GM12878 (cell line): ENCODE results near the gene PPM1A. TPM values are rescaled to one million over a fixed set of nuclear protein-coding genes. Genes with fewer than 3 reads are reported as not detected.

Experiments used
- ATF3 ChIP-seq: IDR thresholded peaks from 2 replicates; pipeline ENCODE4 v1.6.1; 2011; ENCODE audit warnings: low read depth, mild to moderate bottlenecking, low read length, moderate library complexity, borderline replicate concordance; ENCODE audit errors: extremely low read depth
- BACH1 ChIP-seq: fragments of 450-650 bp; IDR thresholded peaks from 2 replicates; pipeline ENCODE4 v1.6.1; 2017; ENCODE audit warnings: mild to moderate bottlenecking, borderline replicate concordance
- CBFB ChIP-seq: IDR thresholded peaks from 2 replicates; pipeline ENCODE4 v1.6.1; 2016; ENCODE audit warnings: antibody characterized with exemption, low read depth
- CBX5 ChIP-seq: sonication (generic); IDR thresholded peaks from 2 replicates; pipeline ENCODE4 v1.6.1; 2016; ENCODE audit warnings: low read depth, moderate library complexity, mild to moderate bottlenecking, inconsistent platforms
- CEBPB ChIP-seq, 2 experiments: fragments of 150-350 bp in 1 of 2; IDR thresholded peaks; 2 replicates each; pipeline ENCODE4 v1.6.1; 2012 to 2014; ENCODE audit warnings: low read depth in 2 of 2, low read length in 2 of 2, borderline replicate concordance in 1 of 2, inconsistent platforms in 1 of 2
- EED ChIP-seq: sonication (generic); IDR thresholded peaks from 2 replicates; pipeline ENCODE4 v1.6.1; 2016; ENCODE audit warnings: antibody characterized with exemption, low read depth
- ELK1 ChIP-seq: IDR thresholded peaks from 2 replicates; pipeline ENCODE4 v1.6.1; 2012; ENCODE audit warnings: low read depth, low read length, improper control_type of control experiment
- EZH2 ChIP-seq: IDR thresholded peaks from 2 replicates; pipeline ENCODE4 v1.6.1; 2012; ENCODE audit warnings: low read depth, mild to moderate bottlenecking, control low read depth, inconsistent platforms, low read length, borderline replicate concordance; ENCODE audit not compliant: control insufficient read depth
- LARP7 ChIP-seq: fragments of 450-650 bp; IDR thresholded peaks from 2 replicates; pipeline ENCODE4 v1.6.1; 2017; ENCODE audit warnings: mild to moderate bottlenecking
- NKRF ChIP-seq: fragments of 450-650 bp; conservative IDR thresholded peaks from 2 replicates; pipeline ENCODE4 v1.6.1; 2017; ENCODE audit warnings: mild to moderate bottlenecking, moderate library complexity
- NR2C1 ChIP-seq: fragments of 450-650 bp; IDR thresholded peaks from 2 replicates; pipeline ENCODE4 v1.6.1; 2017; ENCODE audit warnings: antibody characterized with exemption, mild to moderate bottlenecking, moderate library complexity
- PAX5 ChIP-seq: IDR thresholded peaks from 2 replicates; pipeline ENCODE4 v1.6.1; 2011; ENCODE audit warnings: low read depth, low read length, borderline replicate concordance
- PAX8 ChIP-seq: fragments of 450-650 bp; IDR thresholded peaks from 2 replicates; pipeline ENCODE4 v1.6.1; 2017; ENCODE audit warnings: mild to moderate bottlenecking, moderate library complexity
- POLR2A ChIP-seq: IDR thresholded peaks from 2 replicates; pipeline ENCODE4 v1.6.1; 2011; ENCODE audit warnings: low read depth, mild to moderate bottlenecking, low read length
- POLR2AphosphoS5 ChIP-seq: IDR thresholded peaks from 2 replicates; pipeline ENCODE4 v1.6.1; 2011; ENCODE audit warnings: mild to moderate bottlenecking, low read length, inconsistent platforms
- SMAD1 ChIP-seq: fragments of 450-650 bp; IDR thresholded peaks from 2 replicates; pipeline ENCODE4 v1.6.1; 2018; ENCODE audit warnings: mild to moderate bottlenecking, low read depth; ENCODE audit not compliant: partially characterized antibody
- SMARCA5 ChIP-seq: fragments of 450-650 bp; IDR thresholded peaks from 2 replicates; pipeline ENCODE4 v1.6.1; 2017; ENCODE audit warnings: mild to moderate bottlenecking
- SUZ12 ChIP-seq: fragments of 200-600 bp; sonication (generic); IDR thresholded peaks from one replicate; pipeline ENCODE4 v1.6.1; 2018; ENCODE audit warnings: antibody characterized with exemption, mild to moderate bottlenecking; ENCODE audit not compliant: unreplicated experiment
- TBL1XR1 ChIP-seq: IDR thresholded peaks from 2 replicates; pipeline ENCODE4 v1.6.1; 2012; ENCODE audit warnings: low read depth, low read length, improper control_type of control experiment
- TCF7 ChIP-seq: IDR thresholded peaks from 2 replicates; pipeline ENCODE4 v1.6.1; 2014; ENCODE audit warnings: antibody characterized with exemption, borderline replicate concordance
- YBX1 ChIP-seq: fragments of 450-650 bp; IDR thresholded peaks from 2 replicates; pipeline ENCODE4 v1.6.1; 2016; ENCODE audit warnings: antibody characterized with exemption
- ZNF687 ChIP-seq: fragments of 450-650 bp; IDR thresholded peaks from 2 replicates; pipeline ENCODE4 v1.6.1; 2017; ENCODE audit warnings: mild to moderate bottlenecking, moderate library complexity
- ZSCAN29 ChIP-seq: fragments of 450-650 bp; IDR thresholded peaks from 2 replicates; pipeline ENCODE4 v1.6.1; 2017; ENCODE audit warnings: mild to moderate bottlenecking, moderate library complexity
- polyA plus RNA-seq, 11 experiments: library from polyadenylated mRNA; depleted of rRNA in 4 of 11; unstranded in 6 of 11; stranded (reverse) in 5 of 11; fragments of >200 nt; fragmentation: Nextera tagmentation in 4 of 11; fragmentation: Illumina TruSeq in 1 of 11; extraction: Ambion mirVana in 4 of 11; extraction: Trizol in 1 of 11; gene quantifications; 1 replicate in 1 of 11; 2 replicates in 10 of 11; pipeline versions ENCODE4 v1.2.1 to v1.2.3, GENCODE V29; 2011 to 2016; ENCODE audit warnings: inconsistent platforms in 2 of 11, missing spikeins in 2 of 11, low read depth in 1 of 11
- total RNA-seq, 4 experiments: library from RNA; depleted of rRNA in 3 of 4; stranded (reverse); fragments of >200 nt in 3 of 4; fragmentation: Illumina TruSeq in 1 of 4; extraction: Trizol in 1 of 4; gene quantifications; 2 replicates each; pipeline versions ENCODE4 v1.2.1 to v1.2.3, GENCODE V29; 2013 to 2021

Gene PPM1A
- total and polyA plus RNA-seq, 10 of the 15 experiments (the other 5 are each of a cell fraction or from before 2014, with no cell fraction given) = 16.8 to 124 (median 47.0) TPM

GRCh38 chr14:60204843-60205774 is 43.9 kb upstream of the PPM1A start (continued):
- TF ChIP-seq SUZ12 (no peak), BACH1 (no peak; the same call in 1 of the 2 replicates), ZNF687 (peak; percentile 48), SMARCA5 (0 out of 2 replicates have a peak, but pooled peaks have one; percentile 23), EED (peak; percentile 84), TCF7 (peak; percentile 11; the same call in 1 of the 2 replicates), POLR2AphosphoS5 (peak; percentile 87), ELK1 (no peak), TBL1XR1 (peak; percentile 62), NKRF (no peak), CBFB (peak; percentile 12; the same call in 1 of the 2 replicates), ATF3 (no peak), SMAD1 (no peak), PAX8 (no peak), NR2C1 (no peak), YBX1 (no peak), CBX5 (no peak), PAX5 (no peak), POLR2A (peak; percentile 68), CEBPB (IDR thresholded peaks at IDR 0.05; ENCODE audit: borderline replicate concordance in 1 of 2, low read depth in 2 of 2, low read length in 2 of 2) (no peak; a peak in 1 of 4 replicates), EZH2 (no peak), ZSCAN29 (no peak), LARP7 (no peak)
